Sigmoid colon (tissue), 4 donors: ENCODE data around the gene SOX6.

ENCODE experiments used
- CTCF ChIP-seq, 4 experiments: fragments of 450-650 bp in 3 of 4; fragments of 200-600 bp in 1 of 4; IDR thresholded peaks; one replicate each; pipeline ENCODE4 v1.5.1; 2016 to 2019; ENCODE audit warnings: antibody characterized with exemption in 4 of 4, mild to moderate bottlenecking in 3 of 4, moderate library complexity in 2 of 4
- EP300 ChIP-seq, 4 donors: sonication (generic); formaldehyde crosslinking; IDR thresholded peaks; one replicate each; pipeline ENCODE4 v1.6.1; 2017; ENCODE audit warnings: antibody characterized with exemption in 4 of 4
- POLR2A ChIP-seq, 2 donors: fragments of 450-650 bp; IDR thresholded peaks; one replicate each; pipeline ENCODE4 v1.6.1; 2016; ENCODE audit warnings: antibody characterized with exemption in 2 of 2, mild to moderate bottlenecking in 2 of 2, moderate library complexity in 2 of 2
- POLR2AphosphoS5 ChIP-seq, 4 donors: sonication (generic); formaldehyde crosslinking; IDR thresholded peaks; one replicate each; pipeline ENCODE4 v1.6.1; 2017; ENCODE audit warnings: antibody characterized with exemption in 4 of 4

- TF ChIP-seq CTCF (IDR thresholded peaks at IDR 0.05), result no peak
- no peak for TF ChIP-seq POLR2A (IDR thresholded peaks at IDR 0.05)
- no peak for TF ChIP-seq EP300 (IDR thresholded peaks at IDR 0.05)
- no peak for TF ChIP-seq POLR2AphosphoS5 (IDR thresholded peaks at IDR 0.05)
These were observed 428.5 kb downstream of the SOX6 start for GRCh38 chr11:15927864-15928217.
